Testis (tissue), 3 donors: ENCODE measurements around the gene NRG2. TPM values are rescaled to one million over a fixed set of nuclear protein-coding genes. Genes with fewer than 3 reads are reported as not detected.

Experiments used
- DNase-seq: peaks from one replicate; pipeline ENCODE4 v3.0.0-alpha.2; 2019
- H3K27ac ChIP-seq, 2 donors: fragments of 200-600 bp; sonication (generic); one replicate each; pipeline ENCODE4 v1.5.1; 2019
- H3K27me3 ChIP-seq: fragments of 200-600 bp; sonication (generic); one replicate; pipeline ENCODE4 v1.5.1; 2019
- H3K36me3 ChIP-seq: fragments of 200-600 bp; sonication (generic); one replicate; pipeline ENCODE4 v1.5.1; 2017; ENCODE audit warnings: low read depth; ENCODE audit errors: missing control alignments
- H3K4me1 ChIP-seq: fragments of 200-600 bp; sonication (generic); one replicate; pipeline ENCODE4 v1.5.1; 2019
- H3K4me3 ChIP-seq, 2 donors: fragments of 200-600 bp; sonication (generic); one replicate each; pipeline ENCODE4 v1.5.1; 2017 to 2019
- H3K9me3 ChIP-seq: fragments of 200-600 bp; sonication (generic); one replicate; pipeline ENCODE4 v1.5.1; 2017
- CTCF ChIP-seq, 3 experiments: fragments of 450-650 bp in 2 of 3; fragments of 200-600 bp in 1 of 3; sonication (generic) in 1 of 3; IDR thresholded peaks; one replicate each; pipeline ENCODE4 v1.5.1; 2016 to 2019; ENCODE audit warnings: antibody characterized with exemption in 3 of 3, mild to moderate bottlenecking in 2 of 3, moderate library complexity in 1 of 3
- POLR2A ChIP-seq: fragments of 450-650 bp; IDR thresholded peaks from one replicate; pipeline ENCODE4 v1.6.1; 2017; ENCODE audit warnings: antibody characterized with exemption, mild to moderate bottlenecking, moderate library complexity
- WGBS, 2 donors: methylation state at CpG; one replicate each; pipeline ENCODE4 v1.1.5; 2018; 5-methylcytosine and 5-hydroxymethylcytosine counted together
- intact Hi-C: fragments of 100-400 bp; cut with DNase I; formaldehyde crosslinking; loops from one replicate; pipeline ENCODE4 v1.15.1; 2023; ENCODE audit warnings: low total_unique reads
- polyA plus RNA-seq: library from polyadenylated mRNA; stranded (reverse); fragments of 350-450 nt; fragmentation: Illumina TruSeq; extraction: RNeasy Lipid Tissue Mini Kit (QIAGEN cat#74804); gene quantifications from one replicate; pipeline ENCODE4 v1.2.3, GENCODE V29; 2014; ENCODE audit warnings: low read depth, low replicate concordance; ENCODE audit not compliant: insufficient read depth
- total RNA-seq, 2 donors: library from RNA; depleted of rRNA; stranded (reverse); fragments of >200 nt; gene quantifications; one replicate each; pipeline ENCODE4 v1.2.3, GENCODE V29; 2016

Gene NRG2
- total and polyA plus RNA-seq, 3 donors from 2014 or later = 4.8 to 23.2 (median 13.0) TPM

GRCh38 chr5:139900546-139901250, 142.4 kb downstream of the NRG2 start:
- intact Hi-C loops = no loop called here
- DNase-seq = no peak
- Histone ChIP-seq H3K36me3 (no peaks in the 10 kb centered on the region), H3K4me3 (no peak overlapping the region), H3K4me1 (peaks cover 34% of the 10 kb centered on the region), H3K27ac (no peak overlapping the region), H3K27me3 (no peaks in the 10 kb centered on the region), H3K9me3 (no peaks in the 10 kb centered on the region)
- 86 to 95% methylated on average over 3 of the region's 3 CpGs for whole genome bisulfite sequencing, 2 donors
- TF ChIP-seq POLR2A = no peak
- TF ChIP-seq CTCF (IDR thresholded peaks at IDR 0.05) = no peak

GRCh38 chr5:139898981-139899380, 144.1 kb downstream of the NRG2 start:
- whole genome bisulfite sequencing, 2 donors = 72 to 83% methylated on average over 2 of the region's 2 CpGs
- Histone ChIP-seq H3K36me3 (no peaks in the 10 kb centered on the region), H3K9me3 (no peaks in the 10 kb centered on the region), H3K27ac (no peak overlapping the region), H3K4me3 (no peak overlapping the region), H3K4me1 (peaks cover 34% of the 10 kb centered on the region), H3K27me3 (no peaks in the 10 kb centered on the region)
- intact Hi-C loops = no loop called here
- DNase-seq = no peak
- TF ChIP-seq CTCF (IDR thresholded peaks at IDR 0.05) = no peak
- TF ChIP-seq POLR2A = no peak

- H3K9me3 ChIP-seq = no peaks in the 10 kb centered on the region
- no peak for DNase-seq
- intact Hi-C loops = no loop called here
- H3K36me3 ChIP-seq = no peaks in the 10 kb centered on the region
- WGBS, 2 donors = 92 to 93% methylated on average over 6 of the region's 6 CpGs
- H3K4me1 ChIP-seq = peaks cover 30% of the 10 kb centered on the region
- no peak overlapping the region for H3K4me3 ChIP-seq
- no peak overlapping the region for H3K27ac ChIP-seq
- no peak for TF ChIP-seq POLR2A
- H3K27me3 ChIP-seq = no peaks in the 10 kb centered on the region
Observed at GRCh38 chr5:139897982-139898381, 145.1 kb downstream of the NRG2 start.

- intact Hi-C loops = no loop called here
- 86 to 89% methylated on average over 5 to 6 of the region's 6 CpGs for WGBS, 2 donors
Observed at GRCh38 chr5:139897342-139897741, 145.8 kb downstream of the NRG2 start.

GRCh38 chr5:139896718-139897117, 146.4 kb downstream of the NRG2 start:
- 87 to 92% methylated on average over 4 of the region's 4 CpGs for WGBS, 2 donors
- no peak overlapping the region for H3K4me3 ChIP-seq
- H3K9me3 ChIP-seq = no peaks in the 10 kb centered on the region
- TF ChIP-seq CTCF (IDR thresholded peaks at IDR 0.05) (no peak), POLR2A (no peak)
- peaks cover 28% of the 10 kb centered on the region for H3K4me1 ChIP-seq
- H3K27me3 ChIP-seq = no peaks in the 10 kb centered on the region
- no peak for DNase-seq
- H3K27ac ChIP-seq = no peak overlapping the region
- intact Hi-C loops = no loop called here
- H3K36me3 ChIP-seq = no peaks in the 10 kb centered on the region

More at GRCh38 chr5:139897342-139897741, 145.8 kb downstream of the NRG2 start:
- H3K36me3 ChIP-seq = no peaks in the 10 kb centered on the region
- H3K9me3 ChIP-seq = no peaks in the 10 kb centered on the region
- no peak overlapping the region for H3K27ac ChIP-seq
- no peak overlapping the region for H3K4me3 ChIP-seq
- H3K4me1 ChIP-seq = peaks cover 30% of the 10 kb centered on the region
- TF ChIP-seq CTCF (IDR thresholded peaks at IDR 0.05) = no peak
- TF ChIP-seq POLR2A = no peak
- no peaks in the 10 kb centered on the region for H3K27me3 ChIP-seq
- no peak for DNase-seq
